Tibial artery (tissue), 4 donors: ENCODE data around the gene DENND2D.
A peak's percentile ranks its signal among the peaks of the same experiment; 100 is the strongest.

Source experiments
- DNase-seq, 2 donors: peaks; one replicate each; pipeline ENCODE4 v3.0.0-alpha.2; 2019
- H3K27ac ChIP-seq, 2 donors: fragments of 200-600 bp; sonication (generic) in 1 of 2; 1 replicate in 1 of 2; 2 replicates in 1 of 2; pipeline ENCODE4 v1.5.1; 2018 to 2019; ENCODE audit warnings: mild to moderate bottlenecking in 1 of 2
- H3K27me3 ChIP-seq, 2 donors: fragments of 200-600 bp; sonication (generic) in 1 of 2; one replicate each; pipeline versions ENCODE4 v1.5.1 to v1.6.0; 2016 to 2019
- H3K36me3 ChIP-seq, 3 donors: fragments of 200-600 bp; sonication (generic) in 2 of 3; one replicate each; pipeline ENCODE4 v1.5.1; 2016 to 2019; ENCODE audit warnings: mild to moderate bottlenecking in 2 of 3
- H3K4me1 ChIP-seq, 4 donors: fragments of 200-600 bp; sonication (generic) in 2 of 4; 1 replicate in 3 of 4; 2 replicates in 1 of 4; pipeline ENCODE4 v1.5.1; 2016 to 2019
- H3K4me3 ChIP-seq, 2 donors: fragments of 200-600 bp; sonication (generic) in 1 of 2; 1 replicate in 1 of 2; 2 replicates in 1 of 2; pipeline ENCODE4 v1.5.1; 2018 to 2019; ENCODE audit warnings: mild to moderate bottlenecking in 2 of 2
- H3K9me3 ChIP-seq, 3 donors: fragments of 200-600 bp; sonication (generic) in 1 of 3; one replicate each; pipeline ENCODE4 v1.5.1; 2016 to 2019
- CTCF ChIP-seq, 2 experiments: fragments of 200-600 bp in 1 of 2; fragments of 450-650 bp in 1 of 2; IDR thresholded peaks; one replicate each; pipeline ENCODE4 v1.5.1; 2017 to 2019; ENCODE audit warnings: antibody characterized with exemption in 2 of 2, mild to moderate bottlenecking in 1 of 2, moderate library complexity in 1 of 2
- intact Hi-C: fragments of 100-400 bp; cut with DNase I; formaldehyde crosslinking; loops from one replicate; pipeline ENCODE4 v1.15.0; 2023; ENCODE audit warnings: low total_unique reads

Gene DENND2D

GRCh38 chr1:111203681-111204200 is 3.3 kb upstream of the DENND2D start:
- no peak for TF ChIP-seq CTCF (IDR thresholded peaks at IDR 0.05)
- intact Hi-C loops, result no loop called here
- Histone ChIP-seq H3K36me3 (no peaks in the 10 kb centered on the region), H3K27ac (peak overlapping the region in 1 of 2 donors; percentile 42), H3K9me3 (no peaks in the 10 kb centered on the region), H3K27me3 (peaks cover 0 to 40% of the 10 kb centered on the region in 2 donors), H3K4me1 (peaks cover 0 to 37% (median 14%) of the 10 kb centered on the region in 4 donors), H3K4me3 (peak overlapping the region; percentile 53 to 74)
- peak; percentile 73 to 81 for DNase-seq

GRCh38 chr1:111202707-111203623 is 2.5 kb upstream of the DENND2D start:
- Histone ChIP-seq H3K36me3 (no peaks in the 10 kb centered on the region), H3K27me3 (peaks cover 0 to 40% of the 10 kb centered on the region in 2 donors), H3K4me1 (peaks cover 0 to 37% (median 14%) of the 10 kb centered on the region in 4 donors), H3K9me3 (no peaks in the 10 kb centered on the region), H3K27ac (no peak overlapping the region), H3K4me3 (peak overlapping the region; percentile 53 to 74)
- no peak for DNase-seq
- intact Hi-C loops, result no loop called here
- TF ChIP-seq CTCF (IDR thresholded peaks at IDR 0.05), result no peak

GRCh38 chr1:111202366-111202706 is 1.9 kb upstream of the DENND2D start:
- H3K4me1 ChIP-seq, result peaks cover 0 to 37% (median 14%) of the 10 kb centered on the region in 4 donors
- no peak for DNase-seq
- H3K9me3 ChIP-seq, result no peaks in the 10 kb centered on the region

DNA sequence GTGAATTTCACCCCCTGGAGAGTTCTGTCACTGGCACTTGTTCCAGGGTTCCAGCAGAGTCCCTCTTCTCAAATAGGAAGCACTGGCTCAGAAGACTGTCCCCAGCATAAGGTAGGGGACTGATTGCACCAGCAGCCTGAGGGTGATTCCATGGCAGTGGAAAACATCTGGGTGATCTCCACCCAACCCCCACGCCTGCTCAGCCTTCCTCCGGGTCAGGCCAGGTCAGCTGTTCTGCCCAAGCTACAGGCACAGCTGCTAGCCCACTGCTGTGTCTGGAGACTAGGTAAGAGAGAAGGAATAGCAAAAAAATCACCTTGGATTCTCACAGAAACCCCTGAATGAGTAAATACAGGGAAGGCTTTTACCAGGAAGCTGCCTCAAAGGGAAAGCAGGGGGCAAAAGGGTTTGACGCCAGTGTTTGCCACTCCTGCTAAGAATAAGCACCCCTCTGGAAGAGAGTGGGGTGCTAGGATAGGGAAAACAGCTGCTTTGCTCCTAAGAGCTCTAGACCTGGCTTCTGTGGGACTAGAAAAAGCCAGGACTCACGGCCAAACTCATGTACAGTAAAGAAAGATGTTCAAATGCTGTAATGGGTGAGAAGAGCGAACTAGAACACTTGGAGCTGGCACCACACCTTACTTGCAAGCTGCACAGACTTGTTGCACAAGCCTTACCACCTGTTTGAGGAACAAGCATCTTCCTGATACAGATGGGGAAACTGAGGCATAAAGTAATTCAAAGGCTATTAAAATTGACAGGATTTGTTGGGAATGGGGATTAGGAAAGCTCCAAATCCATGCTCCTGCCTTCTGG is 1.0 kb upstream of the DENND2D start:
- Histone ChIP-seq H3K27ac (no peak overlapping the region), H3K36me3 (peaks cover 0 to 14% (median 0%) of the 10 kb centered on the region in 3 donors), H3K4me3 (no peak overlapping the region), H3K9me3 (no peaks in the 10 kb centered on the region), H3K4me1 (peaks cover 0 to 37% (median 14%) of the 10 kb centered on the region in 4 donors), H3K27me3 (peaks cover 0 to 40% of the 10 kb centered on the region in 2 donors)
- TF ChIP-seq CTCF (IDR thresholded peaks at IDR 0.05), result no peak
- no peak for DNase-seq
- intact Hi-C loops, result no loop called here

More at GRCh38 chr1:111202366-111202706, 1.9 kb upstream of the DENND2D start:
- peaks cover 0 to 5% (median 0%) of the 10 kb centered on the region in 3 donors for H3K36me3 ChIP-seq
- no peak overlapping the region for H3K4me3 ChIP-seq
- intact Hi-C loops, result no loop called here
- no peak for TF ChIP-seq CTCF (IDR thresholded peaks at IDR 0.05)
- H3K27ac ChIP-seq, result no peak overlapping the region
- peaks cover 0 to 40% of the 10 kb centered on the region in 2 donors for H3K27me3 ChIP-seq

DNA sequence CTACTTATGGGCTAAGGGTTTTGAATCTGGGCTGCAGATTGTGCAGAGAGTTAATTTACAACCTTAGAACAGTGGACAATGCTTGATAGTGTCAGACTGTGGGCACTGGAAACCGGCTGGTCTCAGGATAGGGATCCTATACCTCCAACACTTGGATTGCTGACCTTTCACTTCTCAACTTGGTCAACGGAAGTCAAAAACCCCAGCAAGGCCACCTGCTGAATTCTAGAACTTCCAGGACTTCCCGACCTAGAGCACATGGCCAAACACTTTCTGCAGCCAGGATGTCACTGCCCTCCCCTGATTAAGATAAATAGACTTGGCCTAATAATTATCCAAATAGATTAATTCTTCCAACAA is 336 bp upstream of the DENND2D start:
- no peaks in the 10 kb centered on the region for H3K9me3 ChIP-seq
- H3K36me3 ChIP-seq, result peaks cover 0 to 21% (median 0%) of the 10 kb centered on the region in 3 donors
- peaks cover 0 to 40% of the 10 kb centered on the region in 2 donors for H3K27me3 ChIP-seq
- H3K4me1 ChIP-seq, result peaks cover 0 to 37% (median 14%) of the 10 kb centered on the region in 4 donors
- TF ChIP-seq CTCF (IDR thresholded peaks at IDR 0.05), result no peak
- H3K4me3 ChIP-seq, result no peak overlapping the region
- intact Hi-C loops, result no loop called here
- no peak overlapping the region for H3K27ac ChIP-seq
- DNase-seq, result no peak
